Endothelial cell of umbilical vein (primary cell): ENCODE measurements around the gene RALGAPB. TPM values are rescaled to one million over a fixed set of nuclear protein-coding genes. Genes with fewer than 3 reads are reported as not detected.

Experiments
- BruUV-seq: library from RNA; stranded (reverse); fragments of 400-500 nt; replicated peaks from 2 replicates; lab custom pipeline; 2021; lab: Mats Ljungman, UMichigan
- CTCF ChIA-PET: fragments of 300-600, 350-600 bp; sonication (Branson Sonifier 250); formaldehyde crosslinking; loops from one replicate; lab custom pipeline; 2021; ENCODE audit warnings: antibody characterized with exemption, inconsistent platforms; lab: Charles Lee
- POLR2A ChIA-PET: fragments of 300-600, 350-600 bp; sonication (Branson Sonifier 250); formaldehyde crosslinking; loops from one replicate; lab custom pipeline; 2021; ENCODE audit warnings: antibody characterized with exemption, inconsistent platforms; lab: Charles Lee
- DNase-seq: peaks from one replicate; pipeline ENCODE4 v3.0.0-alpha.2; 2011; ENCODE audit warnings: low read depth, low spot score
- FAIRE-seq: peaks from 2 replicates; lab custom pipeline; 2011; peaks lifted over from hg19 to GRCh38; lab: Jason Lieb, UNC
- H2AFZ ChIP-seq: 2 replicates; pipeline ENCODE4 v1.6.0; 2012; ENCODE audit warnings: low read depth, low read length, control low read depth, inconsistent platforms
- H3K27ac ChIP-seq: 2 replicates; pipeline ENCODE4 v1.5.1; 2011; ENCODE audit warnings: low read depth, mild to moderate bottlenecking, control low read depth, low read length, moderate library complexity; ENCODE audit not compliant: insufficient read depth
- H3K27me3 ChIP-seq, 2 experiments: 2 replicates each; pipeline versions ENCODE4 v1.6.0 to v1.6.1; 2011; ENCODE audit warnings: low read length in 2 of 2, mixed read lengths in 1 of 2; ENCODE audit not compliant: control insufficient read depth in 2 of 2, insufficient read depth in 2 of 2
- H3K36me3 ChIP-seq, 2 experiments: 2 replicates in 1 of 2; 3 replicates in 1 of 2; pipeline ENCODE4 v1.5.1; 2011; ENCODE audit warnings: low read length in 2 of 2, mild to moderate bottlenecking in 1 of 2, moderate library complexity in 1 of 2; ENCODE audit not compliant: control insufficient read depth in 2 of 2, insufficient read depth in 2 of 2; ENCODE audit errors: extremely low read depth in 1 of 2
- H3K4me1 ChIP-seq: 3 replicates; pipeline ENCODE4 v1.5.1; 2011; ENCODE audit warnings: mild to moderate bottlenecking, low read length; ENCODE audit not compliant: control insufficient read depth, insufficient read depth; ENCODE audit errors: extremely low read depth
- H3K4me2 ChIP-seq: 2 replicates; pipeline ENCODE4 v1.6.1; 2011; ENCODE audit warnings: low read length, control low read depth, mixed read lengths; ENCODE audit not compliant: insufficient read depth
- H3K4me3 ChIP-seq, 3 experiments: fragments of 200-600 bp in 1 of 3; sonication (generic), shearing (Covaris generic) in 1 of 3; replicated peaks in 1 of 3; 2 replicates each; pipeline ENCODE4 v1.5.1; 2011 to 2016; ENCODE audit warnings: control low read depth in 3 of 3, low read length in 3 of 3, mild to moderate bottlenecking in 2 of 3, inconsistent platforms in 1 of 3, low read depth in 1 of 3, moderate library complexity in 1 of 3; ENCODE audit not compliant: insufficient read depth in 1 of 3
- H3K79me2 ChIP-seq: 2 replicates; pipeline ENCODE4 v1.6.0; 2012; ENCODE audit warnings: low read length, inconsistent platforms; ENCODE audit not compliant: control insufficient read depth, insufficient read depth
- H3K9ac ChIP-seq: replicated peaks from 2 replicates; pipeline ENCODE3; 2011; ENCODE audit warnings: low read length, control low read depth; ENCODE audit not compliant: insufficient read depth; ENCODE audit errors: extremely low read depth
- H3K9me1 ChIP-seq: replicated peaks from 3 replicates; pipeline ENCODE4 v1.6.0; 2011; ENCODE audit warnings: mild to moderate bottlenecking, low read length; ENCODE audit not compliant: control insufficient read depth, insufficient read depth; ENCODE audit errors: extremely low read depth
- H3K9me3 ChIP-seq: replicated peaks from 2 replicates; pipeline ENCODE4 v1.5.1; 2012; ENCODE audit warnings: low read length, inconsistent platforms; ENCODE audit not compliant: control insufficient read depth, insufficient read depth
- H4K20me1 ChIP-seq: replicated peaks from 2 replicates; pipeline ENCODE3; 2011; ENCODE audit warnings: mild to moderate bottlenecking, low read length; ENCODE audit not compliant: control insufficient read depth, insufficient read depth; ENCODE audit errors: extremely low read depth
- CTCF ChIP-seq, 2 donors: IDR thresholded peaks; 1 replicate in 1 of 2; 2 replicates in 1 of 2; pipeline ENCODE4 v1.5.1; 2011; ENCODE audit warnings: low read length in 2 of 2, mild to moderate bottlenecking in 2 of 2, moderate library complexity in 2 of 2, control low read depth in 1 of 2, inconsistent platforms in 1 of 2, low read depth in 1 of 2; ENCODE audit not compliant: insufficient read depth in 1 of 2; ENCODE audit errors: extremely low read depth in 1 of 2
- EZH2 ChIP-seq: IDR thresholded peaks from 2 replicates; pipeline ENCODE4 v1.6.1; 2012; ENCODE audit warnings: borderline replicate concordance, low read depth, mild to moderate bottlenecking, moderate library complexity, low read length, inconsistent platforms; ENCODE audit not compliant: severe bottlenecking
- FOS ChIP-seq: IDR thresholded peaks from 2 replicates; pipeline ENCODE4 v1.6.1; 2011; ENCODE audit warnings: mild to moderate bottlenecking, low read length, moderate library complexity, borderline replicate concordance; ENCODE audit not compliant: insufficient read depth
- GATA2 ChIP-seq: IDR thresholded peaks from 2 replicates; pipeline ENCODE4 v1.7.0; 2011; ENCODE audit warnings: low read depth, mild to moderate bottlenecking, moderate library complexity, mixed read lengths, low read length; ENCODE audit not compliant: insufficient read length, insufficient read depth
- JUN ChIP-seq: IDR thresholded peaks from 2 replicates; pipeline ENCODE4 v1.6.1; 2011; ENCODE audit warnings: borderline replicate concordance, low read depth; ENCODE audit not compliant: insufficient read length, insufficient read depth
- MAX ChIP-seq: IDR thresholded peaks from 2 replicates; pipeline ENCODE4 v1.6.1; 2011; ENCODE audit not compliant: insufficient read depth, insufficient read length
- MYC ChIP-seq: IDR thresholded peaks from one replicate; pipeline ENCODE4 v1.6.1; 2011; ENCODE audit warnings: mild to moderate bottlenecking, low read depth, low read length
- POLR2A ChIP-seq: IDR thresholded peaks from 2 replicates; pipeline ENCODE4 v1.6.1; 2012; ENCODE audit warnings: low read depth, mild to moderate bottlenecking, control low read depth, low read length
- POLR2AphosphoS5 ChIP-seq: IDR thresholded peaks from 2 replicates; pipeline ENCODE4 v1.6.1; 2012; ENCODE audit warnings: low read depth, mild to moderate bottlenecking, control low read depth, low read length, moderate library complexity; ENCODE audit not compliant: insufficient read depth
- dilution Hi-C: fragments of 300-500 bp; cut with MboI; formaldehyde crosslinking; loops from one replicate; pipeline ENCODE4 v1.15.0; 2019; ENCODE audit warnings: low sequenced_read_pairs; ENCODE audit not compliant: extremely low pct_ligation_motif_present
- intact Hi-C: fragments of 100-400 bp; cut with micrococcal nuclease; formaldehyde crosslinking; loops from one replicate; pipeline ENCODE4 v1.10.0; 2022
- polyA plus RNA-seq, 4 experiments: library from polyadenylated mRNA; depleted of rRNA in 3 of 4; stranded (reverse) in 3 of 4; unstranded in 1 of 4; fragments of >200 nt; gene quantifications; 2 replicates each; pipeline versions ENCODE4 v1.2.1 to v1.2.3, GENCODE V29; 2011 to 2012; ENCODE audit warnings: missing spikeins in 1 of 4
- total RNA-seq: library from RNA; stranded (reverse); gene quantifications from 2 replicates; pipeline ENCODE4 v1.2.3, GENCODE V29; 2021

The RALGAPB gene
- total and polyA plus RNA-seq, 2 donors (not counting 3 experiments of a cell fraction or from before 2014, with no cell fraction given): 12.8 to 38.7 TPM

GRCh38 chr20:38435555-38435939, 37.1 kb upstream of the RALGAPB start:
- Histone ChIP-seq H3K9me1 (no peaks in the 10 kb centered on the region), H3K27ac (no peak overlapping the region), H3K9me3 (no peaks in the 10 kb centered on the region), H3K36me3 (peaks cover 10 to 22% of the 10 kb centered on the region in 2 experiments), H3K79me2 (peaks cover 46% of the 10 kb centered on the region), H4K20me1 (no peaks in the 10 kb centered on the region), H2AFZ (no peak overlapping the region), H3K4me2 (no peak overlapping the region), H3K4me1 (peaks cover 18% of the 10 kb centered on the region), H3K27me3 (peaks cover 0 to 2% of the 10 kb centered on the region in 2 experiments), H3K4me3 (no peak overlapping the region), H3K9ac (no peak overlapping the region)
- dilution Hi-C loops: no loop called here
- no peak for FAIRE-seq
- DNase-seq: no peak
- TSS peak; percentile 42 for BruUV-seq
- intact Hi-C loops: loop anchor here (1.0 kb wide), 2 partner anchors 11 to 37 kb away; partner anchors contain the start of gene RALGAPB
- ChIA-PET POLR2A (interaction anchor here (1.0 to 2.1 kb wide), 4 partner anchors 9 to 49 kb away, joined by 6 to 40 read pairs (median 10); partner anchors contain the start of gene RALGAPB), CTCF (interaction anchor here (0.7 to 5.8 kb wide), 15 partner anchors 9 to 62 kb away, joined by 3 to 106 read pairs (median 4); partner anchors contain the start of gene RALGAPB)
- TF ChIP-seq GATA2 (no peak), JUN (no peak), FOS (no peak), POLR2A (no peak), MYC (no peak), EZH2 (no peak), CTCF (IDR thresholded peaks at IDR 0.05; ENCODE audit: extremely low read depth in 1 of 2, insufficient read depth in 1 of 2, low read depth in 1 of 2, low read length in 2 of 2) (no peak), POLR2AphosphoS5 (no peak), MAX (no peak)
